ENCODE measurements around the gene RASGEF1C.

Gene RASGEF1C

DNA sequence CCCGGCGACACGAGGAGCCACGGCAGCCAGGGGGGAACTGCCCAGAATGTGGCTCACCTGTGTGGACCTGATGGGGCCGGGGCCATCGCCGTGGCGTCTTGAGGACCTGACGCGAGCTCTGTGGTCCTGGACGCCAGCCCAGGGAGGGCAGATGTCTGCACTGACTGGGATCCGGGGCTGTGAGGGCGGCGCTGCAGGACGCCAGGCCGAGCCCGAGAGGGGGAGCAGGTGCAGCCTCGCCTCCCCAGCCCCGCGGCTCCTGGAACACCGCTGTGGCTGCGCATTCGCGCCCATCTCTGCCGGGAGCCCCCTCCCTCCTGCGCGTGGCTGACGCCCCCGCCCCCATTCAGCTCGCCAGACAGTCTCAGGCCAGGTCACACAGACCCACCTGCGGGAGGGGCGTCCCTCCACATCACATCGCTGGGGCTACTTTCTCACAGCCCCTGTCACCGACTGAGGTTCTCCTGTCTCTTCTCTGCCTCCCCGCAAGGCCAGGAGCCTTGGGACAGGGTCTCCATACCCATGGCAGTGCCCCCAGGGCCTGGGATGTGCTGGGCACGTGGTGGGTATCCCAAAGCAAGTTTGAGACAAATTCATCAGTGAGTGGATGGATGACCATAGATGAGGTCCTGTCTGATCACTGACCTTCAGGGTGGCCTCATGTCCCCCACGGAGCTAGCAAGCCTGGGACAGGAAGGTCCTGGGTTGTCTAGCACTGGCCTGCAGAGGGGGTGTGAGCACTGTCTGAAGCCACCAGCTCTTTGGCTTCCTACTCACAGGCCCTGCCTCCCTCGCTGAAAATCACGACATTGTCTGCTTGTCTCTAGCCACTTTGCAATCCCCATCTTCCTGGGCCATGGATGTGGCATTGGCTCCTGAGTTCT lies 47.3 kb downstream of the RASGEF1C start:
- ChIA-PET POLR2A (ENCODE audit: low non-redundant PET) (interaction anchor here (0.6 kb wide), 1 partner anchor 359 kb away, joined by 3 read pairs; no protein-coding TSS in a partner anchor), CTCF (interaction anchor here (0.6 to 1.5 kb wide), 2 partner anchors 48 to 299 kb away, joined by 4 to 5 read pairs; no protein-coding TSS in a partner anchor)
- TF ChIP-seq, protein P1, sequence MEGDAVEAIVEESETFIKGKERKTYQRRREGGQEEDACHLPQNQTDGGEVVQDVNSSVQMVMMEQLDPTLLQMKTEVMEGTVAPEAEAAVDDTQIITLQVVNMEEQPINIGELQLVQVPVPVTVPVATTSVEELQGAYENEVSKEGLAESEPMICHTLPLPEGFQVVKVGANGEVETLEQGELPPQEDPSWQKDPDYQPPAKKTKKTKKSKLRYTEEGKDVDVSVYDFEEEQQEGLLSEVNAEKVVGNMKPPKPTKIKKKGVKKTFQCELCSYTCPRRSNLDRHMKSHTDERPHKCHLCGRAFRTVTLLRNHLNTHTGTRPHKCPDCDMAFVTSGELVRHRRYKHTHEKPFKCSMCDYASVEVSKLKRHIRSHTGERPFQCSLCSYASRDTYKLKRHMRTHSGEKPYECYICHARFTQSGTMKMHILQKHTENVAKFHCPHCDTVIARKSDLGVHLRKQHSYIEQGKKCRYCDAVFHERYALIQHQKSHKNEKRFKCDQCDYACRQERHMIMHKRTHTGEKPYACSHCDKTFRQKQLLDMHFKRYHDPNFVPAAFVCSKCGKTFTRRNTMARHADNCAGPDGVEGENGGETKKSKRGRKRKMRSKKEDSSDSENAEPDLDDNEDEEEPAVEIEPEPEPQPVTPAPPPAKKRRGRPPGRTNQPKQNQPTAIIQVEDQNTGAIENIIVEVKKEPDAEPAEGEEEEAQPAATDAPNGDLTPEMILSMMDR (conservative IDR thresholded peaks at IDR 0.05; ENCODE audit: low read depth) = no peak
- H3K27ac ChIP-seq = no peak overlapping the region
- no peak for DNase-seq (ENCODE audit: low spot score)

GRCh38 chr5:180160789-180161188 lies 48.2 kb downstream of the RASGEF1C start:
- ChIA-PET POLR2A (ENCODE audit: low non-redundant PET) (no interaction called here), CTCF (interaction anchor here (1.5 kb wide), 1 partner anchor 49 kb away, joined by 4 read pairs; the partner anchor contains the start of gene RASGEF1C)
- DNase-seq (ENCODE audit: low spot score) = no peak
- TF ChIP-seq, protein P1 (conservative IDR thresholded peaks at IDR 0.05; ENCODE audit: low read depth) = no peak
- H3K27ac ChIP-seq = no peak overlapping the region

DNA sequence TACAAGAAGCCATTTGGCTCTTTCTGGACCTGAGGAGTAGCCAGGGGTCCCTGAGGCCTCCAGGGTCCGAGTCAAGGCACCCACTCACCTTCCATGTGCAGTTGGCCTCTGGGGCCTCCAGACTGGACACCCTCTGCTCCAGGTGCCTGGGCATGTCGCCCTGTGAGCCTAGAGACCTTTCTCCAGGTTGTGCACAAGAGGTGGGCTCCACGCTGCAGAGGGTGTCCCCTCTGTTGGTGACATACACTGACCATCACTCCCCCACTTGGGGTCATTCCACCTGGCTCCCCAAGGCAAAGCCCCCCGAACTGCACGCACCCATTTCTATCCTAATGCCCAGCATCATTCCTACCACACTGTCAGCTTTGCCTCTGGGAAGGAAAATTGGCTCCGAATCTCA lies 48.8 kb downstream of the RASGEF1C start:
- TF ChIP-seq, protein P1 (conservative IDR thresholded peaks at IDR 0.05; ENCODE audit: low read depth) = no peak
- ChIA-PET POLR2A (ENCODE audit: low non-redundant PET) (no interaction called here), CTCF (interaction anchor here (1.5 kb wide), 1 partner anchor 49 kb away, joined by 4 read pairs; the partner anchor contains the start of gene RASGEF1C)
- DNase-seq (ENCODE audit: low spot score) = no peak
- H3K27ac ChIP-seq = no peak overlapping the region

DNA sequence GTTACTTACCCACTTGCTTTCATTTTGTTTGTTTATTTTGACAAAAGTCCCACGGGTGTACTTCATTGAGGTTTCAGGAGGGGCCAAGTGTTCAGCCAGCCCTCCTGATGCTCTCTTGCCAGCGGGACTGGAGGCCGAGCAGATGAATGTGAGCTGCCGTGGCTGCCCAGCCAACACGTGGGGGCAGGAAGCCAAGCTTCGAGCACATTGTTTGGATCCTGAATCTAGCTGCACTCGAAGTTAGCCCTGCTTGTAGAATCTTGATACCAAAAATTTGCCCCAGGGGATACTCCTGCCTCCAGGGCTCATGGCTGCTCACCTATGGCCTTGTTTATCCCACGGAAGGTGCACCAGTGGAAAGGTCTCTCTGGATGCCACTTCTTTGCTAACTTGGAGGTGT lies 49.3 kb downstream of the RASGEF1C start:
- TF ChIP-seq, protein P1 (conservative IDR thresholded peaks at IDR 0.05; ENCODE audit: low read depth) = no peak
- no peak overlapping the region for H3K27ac ChIP-seq
- CTCF ChIA-PET = interaction anchor here (1.5 kb wide), 1 partner anchor 50 kb away, joined by 4 read pairs; the partner anchor contains the start of gene RASGEF1C
- DNase-seq (ENCODE audit: low spot score) = no peak
- POLR2A ChIA-PET (ENCODE audit: low non-redundant PET) = no interaction called here

DNA sequence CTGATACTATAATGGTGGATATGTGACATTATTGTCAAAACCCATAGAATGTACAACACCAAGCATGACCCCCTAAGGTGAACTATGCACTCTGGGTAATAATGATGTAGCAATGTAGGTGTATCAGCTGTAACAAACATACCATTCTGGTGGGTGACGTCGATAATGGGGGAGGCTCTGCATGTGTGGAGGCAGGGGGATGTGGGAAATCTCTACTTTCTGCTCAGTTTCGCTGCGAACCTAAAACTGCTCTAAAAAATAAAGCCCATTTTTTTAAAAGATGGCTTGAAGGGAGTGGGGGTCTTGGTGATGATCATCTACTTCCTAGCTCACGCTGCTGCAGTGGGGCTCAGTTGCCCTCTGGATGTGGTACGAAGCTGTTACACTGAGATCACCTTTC lies 51.1 kb downstream of the RASGEF1C start:
- ChIA-PET POLR2A (ENCODE audit: low non-redundant PET) (no interaction called here), CTCF (interaction anchor here (0.6 kb wide), 1 partner anchor 256 kb away, joined by 3 read pairs; no protein-coding TSS in a partner anchor)
- TF ChIP-seq, protein P1 (conservative IDR thresholded peaks at IDR 0.05; ENCODE audit: low read depth) = no peak
- no peak for DNase-seq (ENCODE audit: low spot score)
- H3K27ac ChIP-seq = no peak overlapping the region

DNA sequence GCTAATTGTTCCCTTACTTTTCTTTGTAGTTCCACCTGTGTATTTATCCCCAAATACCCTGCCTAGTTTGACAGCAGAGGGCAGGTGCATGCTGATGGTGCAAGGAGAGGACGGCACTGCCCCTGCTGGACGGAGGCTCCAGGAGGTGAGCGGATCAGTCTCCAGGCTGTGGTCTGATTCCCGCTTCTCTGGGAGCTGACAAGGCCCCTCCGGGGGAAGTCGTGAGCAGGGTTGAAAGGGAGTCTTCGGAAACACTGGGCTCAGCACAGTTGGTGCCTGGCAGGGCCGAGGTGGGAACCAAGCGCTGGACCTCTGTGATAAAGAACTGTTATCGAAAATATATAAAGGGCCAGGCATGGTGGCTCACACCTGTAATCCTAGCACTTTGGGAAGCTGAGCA lies 52.9 kb downstream of the RASGEF1C start:
- CTCF ChIA-PET = no interaction called here
- no peak overlapping the region for H3K27ac ChIP-seq
- POLR2A ChIA-PET (ENCODE audit: low non-redundant PET) = no interaction called here
- TF ChIP-seq, protein P1 (conservative IDR thresholded peaks at IDR 0.05; ENCODE audit: low read depth) = no peak
- DNase-seq (ENCODE audit: low spot score) = no peak
